Measurements from ENCODE around the gene SPRING1. TPM values are rescaled to one million over a fixed set of nuclear protein-coding genes. Genes with fewer than 3 reads are reported as not detected.
"Not testable (repeated sequence)": the region's sequence is repeated elsewhere in the genome, so short reads cannot be mapped to it uniquely, and the experiment has no call there.

Gene SPRING1
- total RNA-seq, 2 experiments from 2014 or later = 7.6 to 7.8 TPM

DNA sequence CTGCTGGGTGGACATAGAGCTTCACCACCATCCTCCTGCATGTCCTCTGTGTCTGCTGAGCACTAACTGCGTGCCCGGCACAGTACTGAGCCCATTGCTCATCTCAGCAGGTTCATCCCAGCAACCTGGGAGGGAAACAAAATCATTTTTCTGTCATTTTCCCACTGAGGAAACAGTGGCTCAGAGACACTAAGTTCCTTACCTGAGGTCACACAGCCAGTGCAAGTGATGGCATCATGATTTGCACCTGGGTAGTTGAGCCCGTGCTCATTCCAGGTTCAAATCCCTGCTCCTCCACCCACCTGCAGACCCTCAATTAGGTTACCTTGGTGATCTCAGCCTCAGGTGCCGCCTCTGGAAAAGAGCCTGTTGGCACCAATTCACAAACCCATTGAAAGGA is 23.6 kb upstream of the SPRING1 start:
- no peaks in the 10 kb centered on the region for H3K4me1 ChIP-seq (ENCODE audit: insufficient read depth, low read length)
- Mint-ChIP-seq H3K4me1 (ENCODE audit: low read depth) (peaks cover 4% of the 10 kb centered on the region), H3K9me3 (no peaks in the 10 kb centered on the region), H3K36me3 (ENCODE audit: low read depth) (peaks cover 15% of the 10 kb centered on the region), H3K27me3 (no peaks in the 10 kb centered on the region), H3K4me3 (no peak overlapping the region), H3K27ac (no peak overlapping the region)
- POLR2A ChIA-PET = no interaction called here
- H3K36me3 ChIP-seq (ENCODE audit: insufficient read depth, low read length) = no peaks in the 10 kb centered on the region
- peaks cover 0 to 5% of the 10 kb centered on the region in 2 experiments for H3K9me3 ChIP-seq (ENCODE audit: control insufficient read depth in 1 of 2, insufficient read depth in 1 of 2, low read length in 2 of 2)
- CTCF ChIA-PET = interaction anchor here (0.8 kb wide), 1 partner anchor 9 kb away, joined by 4 read pairs; no protein-coding TSS in a partner anchor
- no peak overlapping the region for H3K27ac ChIP-seq (ENCODE audit: low read depth in 1 of 2, low read length in 2 of 2)
- no peak overlapping the region for H3K4me3 ChIP-seq (ENCODE audit: low read length)
- TF ChIP-seq, protein P1, sequence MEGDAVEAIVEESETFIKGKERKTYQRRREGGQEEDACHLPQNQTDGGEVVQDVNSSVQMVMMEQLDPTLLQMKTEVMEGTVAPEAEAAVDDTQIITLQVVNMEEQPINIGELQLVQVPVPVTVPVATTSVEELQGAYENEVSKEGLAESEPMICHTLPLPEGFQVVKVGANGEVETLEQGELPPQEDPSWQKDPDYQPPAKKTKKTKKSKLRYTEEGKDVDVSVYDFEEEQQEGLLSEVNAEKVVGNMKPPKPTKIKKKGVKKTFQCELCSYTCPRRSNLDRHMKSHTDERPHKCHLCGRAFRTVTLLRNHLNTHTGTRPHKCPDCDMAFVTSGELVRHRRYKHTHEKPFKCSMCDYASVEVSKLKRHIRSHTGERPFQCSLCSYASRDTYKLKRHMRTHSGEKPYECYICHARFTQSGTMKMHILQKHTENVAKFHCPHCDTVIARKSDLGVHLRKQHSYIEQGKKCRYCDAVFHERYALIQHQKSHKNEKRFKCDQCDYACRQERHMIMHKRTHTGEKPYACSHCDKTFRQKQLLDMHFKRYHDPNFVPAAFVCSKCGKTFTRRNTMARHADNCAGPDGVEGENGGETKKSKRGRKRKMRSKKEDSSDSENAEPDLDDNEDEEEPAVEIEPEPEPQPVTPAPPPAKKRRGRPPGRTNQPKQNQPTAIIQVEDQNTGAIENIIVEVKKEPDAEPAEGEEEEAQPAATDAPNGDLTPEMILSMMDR (IDR thresholded peaks at IDR 0.05) = no peak
- ATAC-seq (ENCODE audit: poor library complexity) = no peak
- intact Hi-C loops (cut with DNase I, micrococcal nuclease) = no loop called here
- DNase-seq = no peak
- H3K27me3 ChIP-seq (ENCODE audit: control insufficient read depth in 1 of 2, insufficient read depth in 2 of 2, low read length in 2 of 2) = no peaks in the 10 kb centered on the region

DNA sequence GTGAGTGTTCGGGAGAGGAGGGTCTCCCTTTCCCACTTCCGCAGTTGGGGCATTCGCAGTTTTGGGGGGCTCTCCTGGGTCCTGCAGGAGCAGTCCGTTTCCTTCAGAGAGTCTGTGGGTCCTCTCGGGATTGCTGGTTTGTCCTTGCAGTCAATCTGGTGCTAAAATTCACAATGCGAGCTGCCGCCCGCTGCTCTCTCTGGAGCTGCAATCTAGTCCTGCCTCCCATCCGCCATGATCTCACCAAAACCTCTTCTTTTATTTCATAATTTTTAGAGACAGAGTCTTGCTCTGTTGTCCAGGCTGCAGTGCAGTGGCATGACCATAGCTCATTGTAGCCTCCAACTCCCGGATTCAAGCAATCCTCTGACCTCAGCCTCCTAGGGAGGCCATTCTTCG is 22.8 kb upstream of the SPRING1 start:
- Histone ChIP-seq H3K4me1 (ENCODE audit: insufficient read depth, low read length) (no peaks in the 10 kb centered on the region), H3K27me3 (ENCODE audit: control insufficient read depth in 1 of 2, insufficient read depth in 2 of 2, low read length in 2 of 2) (no peaks in the 10 kb centered on the region), H3K4me3 (ENCODE audit: low read length) (no peak overlapping the region), H3K27ac (ENCODE audit: low read depth in 1 of 2, low read length in 2 of 2) (no peak overlapping the region), H3K36me3 (ENCODE audit: insufficient read depth, low read length) (no peaks in the 10 kb centered on the region), H3K9me3 (ENCODE audit: control insufficient read depth in 1 of 2, insufficient read depth in 1 of 2, low read length in 2 of 2) (peaks cover 0 to 5% of the 10 kb centered on the region in 2 experiments)
- TF ChIP-seq, protein P1 (IDR thresholded peaks at IDR 0.05) = no peak
- no peak overlapping the region for H3K4me3 Mint-ChIP-seq
- H3K9me3 Mint-ChIP-seq = no peaks in the 10 kb centered on the region
- ChIA-PET CTCF (interaction anchor here (0.8 kb wide), 1 partner anchor 8 kb away, joined by 4 read pairs; no protein-coding TSS in a partner anchor), POLR2A (interaction anchor here (1.1 kb wide), 1 partner anchor 23 kb away, joined by 4 read pairs; the partner anchor contains the start of genes RNFT2 and SPRING1)
- ATAC-seq (ENCODE audit: poor library complexity) = no peak
- H3K27me3 Mint-ChIP-seq = no peaks in the 10 kb centered on the region
- no peak for DNase-seq
- H3K36me3 Mint-ChIP-seq (ENCODE audit: low read depth) = peaks cover 21% of the 10 kb centered on the region
- intact Hi-C loops (cut with DNase I, micrococcal nuclease) = no loop called here
- H3K4me1 Mint-ChIP-seq (ENCODE audit: low read depth) = peaks cover 4% of the 10 kb centered on the region
- no peak overlapping the region for H3K27ac Mint-ChIP-seq

- Histone ChIP-seq H3K9me3 (ENCODE audit: control insufficient read depth in 1 of 2, insufficient read depth in 1 of 2, low read length in 2 of 2) (peaks cover 0 to 5% of the 10 kb centered on the region in 2 experiments), H3K36me3 (ENCODE audit: insufficient read depth, low read length) (no peaks in the 10 kb centered on the region), H3K27me3 (ENCODE audit: control insufficient read depth in 1 of 2, insufficient read depth in 2 of 2, low read length in 2 of 2) (no peaks in the 10 kb centered on the region), H3K27ac (ENCODE audit: low read depth in 1 of 2, low read length in 2 of 2) (no peak overlapping the region), H3K4me1 (ENCODE audit: insufficient read depth, low read length) (no peaks in the 10 kb centered on the region), H3K4me3 (ENCODE audit: low read length) (no peak overlapping the region)
- peaks cover 22% of the 10 kb centered on the region for H3K36me3 Mint-ChIP-seq (ENCODE audit: low read depth)
- CTCF ChIA-PET = no interaction called here
- no peak overlapping the region for H3K27ac Mint-ChIP-seq
- intact Hi-C loops (cut with DNase I, micrococcal nuclease) = loop anchor here in 1 of 2 experiments (5.0 kb wide), 1 partner anchor 197 kb away; no protein-coding TSS in a partner anchor
- TF ChIP-seq, protein P1 (IDR thresholded peaks at IDR 0.05) = no peak
- POLR2A ChIA-PET = interaction anchor here (1.1 kb wide), 1 partner anchor 22 kb away, joined by 4 read pairs; the partner anchor contains the start of genes RNFT2 and SPRING1
- H3K4me1 Mint-ChIP-seq (ENCODE audit: low read depth) = peaks cover 4% of the 10 kb centered on the region
- no peaks in the 10 kb centered on the region for H3K9me3 Mint-ChIP-seq
- no peaks in the 10 kb centered on the region for H3K27me3 Mint-ChIP-seq
- peak in 13 of 14 experiments; percentile 3 to 46 (median 15) for DNase-seq
- H3K4me3 Mint-ChIP-seq = peak overlapping the region; percentile 60
- peak; percentile 56 for ATAC-seq (ENCODE audit: poor library complexity)
Observed at GRCh38 chr12:116759783-116760621, 22.1 kb upstream of the SPRING1 start.

DNA sequence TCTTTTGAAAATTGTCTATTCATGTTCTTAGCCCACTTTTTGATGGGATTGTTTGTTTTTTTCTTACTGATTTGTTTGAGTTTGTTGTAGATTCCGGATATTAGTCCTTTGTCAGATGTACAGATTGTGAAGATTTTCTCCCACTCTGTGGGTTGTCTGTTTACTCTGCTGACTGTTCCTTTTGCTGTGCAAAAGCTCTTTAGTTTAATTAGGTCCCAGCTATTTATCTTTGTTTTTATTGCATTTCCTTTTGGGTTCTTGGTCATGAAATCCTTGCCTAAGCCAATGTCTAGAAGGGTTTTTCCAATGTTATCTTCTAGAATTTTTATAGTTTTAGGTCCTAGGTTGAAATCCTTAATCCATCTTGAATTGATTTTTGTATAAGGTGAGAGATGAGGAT is 16.9 kb upstream of the SPRING1 start:
- POLR2A ChIA-PET; H3K4me1 Mint-ChIP-seq (ENCODE audit: low read depth); H3K27me3 Mint-ChIP-seq; H3K9me3 Mint-ChIP-seq; H3K36me3 ChIP-seq (ENCODE audit: insufficient read depth, low read length); CTCF ChIA-PET; H3K27me3 ChIP-seq (ENCODE audit: control insufficient read depth in 1 of 2, insufficient read depth in 2 of 2, low read length in 2 of 2); H3K4me3 ChIP-seq (ENCODE audit: low read length); H3K4me1 ChIP-seq (ENCODE audit: insufficient read depth, low read length); ATAC-seq (ENCODE audit: poor library complexity); H3K27ac ChIP-seq (ENCODE audit: low read depth in 1 of 2, low read length in 2 of 2); H3K4me3 Mint-ChIP-seq; DNase-seq; H3K27ac Mint-ChIP-seq; H3K9me3 ChIP-seq (ENCODE audit: control insufficient read depth in 1 of 2, insufficient read depth in 1 of 2, low read length in 2 of 2): not testable (repeated sequence)
- intact Hi-C loops (cut with DNase I, micrococcal nuclease) = loop anchor here in 1 of 2 experiments (5.0 kb wide), 1 partner anchor 203 kb away; no protein-coding TSS in a partner anchor
- H3K36me3 Mint-ChIP-seq (ENCODE audit: low read depth) = peaks cover 27% of the 10 kb centered on the region

GRCh38 chr12:116754097-116754496 is 16.2 kb upstream of the SPRING1 start:
- H3K36me3 ChIP-seq (ENCODE audit: insufficient read depth, low read length); POLR2A ChIA-PET; H3K4me3 ChIP-seq (ENCODE audit: low read length); H3K9me3 Mint-ChIP-seq; intact Hi-C loops (cut with DNase I, micrococcal nuclease); H3K27ac Mint-ChIP-seq; H3K4me3 Mint-ChIP-seq; CTCF ChIA-PET; ATAC-seq (ENCODE audit: poor library complexity); H3K9me3 ChIP-seq (ENCODE audit: control insufficient read depth in 1 of 2, insufficient read depth in 1 of 2, low read length in 2 of 2); DNase-seq; H3K27me3 Mint-ChIP-seq; H3K4me1 Mint-ChIP-seq (ENCODE audit: low read depth); H3K4me1 ChIP-seq (ENCODE audit: insufficient read depth, low read length); H3K27me3 ChIP-seq (ENCODE audit: control insufficient read depth in 1 of 2, insufficient read depth in 2 of 2, low read length in 2 of 2); H3K27ac ChIP-seq (ENCODE audit: low read depth in 1 of 2, low read length in 2 of 2): not testable (repeated sequence)
- H3K36me3 Mint-ChIP-seq (ENCODE audit: low read depth) = peaks cover 27% of the 10 kb centered on the region

Data from CD4-positive, alpha-beta T cell (primary cell).